LHCN-M2 (cell line): ENCODE measurements around the gene MEAK7. TPM values are rescaled to one million over a fixed set of nuclear protein-coding genes. Genes with fewer than 3 reads are reported as not detected.

ENCODE experiments used
- DNase-seq: peaks from one replicate; pipeline ENCODE4 v3.0.0-alpha.2; 2012; ENCODE audit warnings: low read depth
- total RNA-seq: library from RNA; depleted of rRNA; stranded (reverse); fragments of >200 nt; gene quantifications from 2 replicates; pipeline ENCODE4 v1.2.3, GENCODE V29; 2014; rRNA removed

The MEAK7 gene
- total RNA-seq, 1 experiment from 2014 or later = 15.3 TPM

GRCh38 chr16:84467709-84468108, 36.8 kb downstream of the MEAK7 start:
- no peak for DNase-seq

GRCh38 chr16:84467256-84467655, 37.2 kb downstream of the MEAK7 start:
- DNase-seq = no peak

- DNase-seq = no peak
These were observed 37.8 kb downstream of the MEAK7 start for GRCh38 chr16:84466692-84467091.

- no peak for DNase-seq
These were observed 39.3 kb downstream of the MEAK7 start for GRCh38 chr16:84465154-84465553.

- DNase-seq = no peak
These were observed 40.3 kb downstream of the MEAK7 start for GRCh38 chr16:84464116-84464515.

- no peak for DNase-seq
These were observed 41.2 kb downstream of the MEAK7 start for GRCh38 chr16:84463221-84463620.

GRCh38 chr16:84462296-84463210, 41.9 kb downstream of the MEAK7 start:
- DNase-seq = no peak

GRCh38 chr16:84461413-84462295, 42.8 kb downstream of the MEAK7 start:
- no peak for DNase-seq

GRCh38 chr16:84461029-84461412, 43.4 kb downstream of the MEAK7 start:
- no peak for DNase-seq

GRCh38 chr16:84460406-84461028, 43.9 kb downstream of the MEAK7 start:
- DNase-seq = no peak

GRCh38 chr16:84459941-84460405, 44.5 kb downstream of the MEAK7 start:
- DNase-seq = no peak

- DNase-seq = no peak
These were observed 44.9 kb downstream of the MEAK7 start for GRCh38 chr16:84459533-84459894.

- DNase-seq = no peak
These were observed 45.6 kb downstream of the MEAK7 start for GRCh38 chr16:84458606-84459532.

GRCh38 chr16:84455031-84455430, 49.4 kb downstream of the MEAK7 start:
- no peak for DNase-seq

Other genes with a start within 250 kb of the MEAK7 start
- gene WFDC1, start 209.8 kb downstream of the MEAK7 start, total RNA-seq = not detected in 2 replicates
- gene ATP2C2, start 136.1 kb downstream of the MEAK7 start, total RNA-seq = not detected in 2 replicates
- gene COTL1, start 113.4 kb upstream of the MEAK7 start, total RNA-seq = 85.8 and 92.1 TPM in 2 replicates
- gene KLHL36, start 143.9 kb upstream of the MEAK7 start, total RNA-seq = 40.7 and 45.5 TPM in 2 replicates
- gene USP10, start 195.3 kb upstream of the MEAK7 start, total RNA-seq = 70.6 and 71.6 TPM in 2 replicates